SU-DHL-6 (cell line): ENCODE results near the gene DUOXA1.
"Not testable (repeated sequence)": the region's sequence is repeated elsewhere in the genome, so short reads cannot be mapped to it uniquely, and the experiment has no call there.

Experiments used
- H2AFZ ChIP-seq: fragments of 200-600 bp; sonication (generic); 2 replicates; pipeline ENCODE4 v1.6.1; 2014; ENCODE audit warnings: low read depth, mild to moderate bottlenecking, moderate library complexity, mixed read lengths, antibody characterized with exemption, low read length; ENCODE audit not compliant: severe bottlenecking
- H3F3A ChIP-seq: fragments of 200-600 bp; shearing (Covaris generic); 2 replicates; pipeline ENCODE4 v1.6.0; 2016; ENCODE audit warnings: antibody characterized with exemption, mild to moderate bottlenecking; ENCODE audit not compliant: insufficient read depth
- H3K27ac ChIP-seq: fragments of 200-600 bp; sonication (generic); 2 replicates; pipeline ENCODE4 v1.5.1; 2016; ENCODE audit warnings: low read depth, mild to moderate bottlenecking, low read length, moderate library complexity, mixed read lengths
- H3K27me3 ChIP-seq: fragments of 200-600 bp; sonication (generic), shearing (Covaris generic); 2 replicates; pipeline ENCODE4 v1.6.0; 2014; ENCODE audit warnings: mild to moderate bottlenecking, low read length
- H3K36me3 ChIP-seq: fragments of 200-600 bp; sonication (generic); 2 replicates; pipeline ENCODE4 v1.6.1; 2014; ENCODE audit warnings: mild to moderate bottlenecking, low read length, mixed read lengths
- H3K4me2 ChIP-seq: fragments of 300-600, 200-600 bp; shearing (Covaris generic), sonication (generic); 2 replicates; pipeline ENCODE4 v1.6.0; 2014; ENCODE audit warnings: low read length, low read depth, mild to moderate bottlenecking; ENCODE audit not compliant: poor library complexity, severe bottlenecking
- H3K4me3 ChIP-seq: fragments of 200-600 bp; sonication (generic); 2 replicates; pipeline ENCODE4 v1.5.1; 2014; ENCODE audit warnings: antibody characterized with exemption, low read length, mild to moderate bottlenecking, mixed read lengths; ENCODE audit not compliant: insufficient read depth, poor library complexity, severe bottlenecking
- H3K79me2 ChIP-seq: fragments of 200-600 bp; sonication (generic); 2 replicates; pipeline ENCODE4 v1.6.1; 2014; ENCODE audit warnings: mild to moderate bottlenecking, low read length, moderate library complexity; ENCODE audit not compliant: insufficient read depth
- H3K9ac ChIP-seq: fragments of 200-600 bp; sonication (generic); 2 replicates; pipeline ENCODE4 v1.7.0; 2014; ENCODE audit warnings: mild to moderate bottlenecking, low read length
- H3K9me2 ChIP-seq: fragments of 200-600 bp; sonication (generic); replicated peaks from 2 replicates; pipeline ENCODE4 v1.6.1; 2014; ENCODE audit warnings: low read length; ENCODE audit not compliant: insufficient read depth
- H3K9me3 ChIP-seq: fragments of 200-600 bp; sonication (generic); 2 replicates; pipeline ENCODE4 v1.6.1; 2014; ENCODE audit warnings: low read length, mixed read lengths; ENCODE audit not compliant: insufficient read depth
- H4K20me1 ChIP-seq: fragments of 200-600 bp; sonication (generic); 2 replicates; pipeline ENCODE4 v1.6.1; 2014; ENCODE audit warnings: low read depth, mild to moderate bottlenecking, antibody characterized with exemption, low read length, moderate library complexity, mixed read lengths
- EZH2phosphoT487 ChIP-seq: fragments of 200-600 bp; sonication (generic), shearing (Covaris generic); conservative IDR thresholded peaks from 2 replicates; pipeline ENCODE4 v1.6.1; 2018; ENCODE audit warnings: mild to moderate bottlenecking, antibody characterized with exemption, low read length, moderate library complexity, mixed read lengths
- TF ChIP-seq, protein P1 (sequence below): fragments of 200-600 bp; sonication (generic); IDR thresholded peaks from one replicate; pipeline ENCODE4 v1.5.1; 2017; ENCODE audit warnings: antibody characterized with exemption, mild to moderate bottlenecking, low read length, moderate library complexity; ENCODE audit not compliant: insufficient read depth, poor library complexity, severe bottlenecking

Gene DUOXA1

DNA sequence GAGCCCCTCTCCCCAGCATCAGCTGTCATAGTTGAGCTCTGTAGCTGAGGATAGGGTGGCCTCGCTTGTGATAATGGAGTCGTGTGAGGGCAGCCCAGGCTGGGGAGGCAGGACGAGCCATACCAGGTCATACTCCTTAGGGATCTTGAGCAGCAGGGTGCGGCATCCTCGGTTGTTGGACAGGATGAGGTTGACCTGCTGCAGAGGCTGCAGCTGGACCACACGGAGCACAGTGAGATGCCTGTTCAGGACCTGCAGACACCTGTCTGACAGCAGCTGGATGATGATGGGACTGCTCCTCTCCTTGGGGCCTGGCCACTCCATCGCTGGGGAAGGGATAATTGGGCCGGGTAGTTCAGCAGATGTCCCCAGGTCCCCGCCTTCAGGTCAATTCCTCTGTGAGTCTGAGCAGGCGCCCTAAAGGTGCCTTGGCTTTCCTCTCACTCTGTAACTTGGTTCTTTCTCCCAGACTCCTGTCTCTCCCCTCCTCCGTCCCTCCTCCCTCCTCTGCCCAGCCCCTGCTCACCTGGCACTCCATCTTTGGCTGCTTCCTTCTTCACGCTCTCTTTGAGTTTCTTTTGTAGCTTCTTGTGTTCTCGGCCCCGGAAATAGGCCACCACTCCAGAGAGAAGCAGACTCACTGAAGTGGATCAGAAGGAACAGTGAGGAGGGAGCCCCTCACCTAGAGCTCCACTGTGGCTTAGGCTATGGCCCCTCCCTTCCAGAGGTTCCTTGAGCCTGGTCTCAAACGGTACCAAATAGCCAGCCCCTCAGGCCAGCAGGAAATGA is 23.5 kb downstream of the DUOXA1 start:
- Histone ChIP-seq H3K36me3 (no peaks in the 10 kb centered on the region), H3K9me2 (no peaks in the 10 kb centered on the region), H4K20me1 (no peaks in the 10 kb centered on the region), H2AFZ (no peak overlapping the region), H3K9me3 (no peaks in the 10 kb centered on the region), H3K9ac (no peak overlapping the region), H3F3A (no peaks in the 10 kb centered on the region), H3K27me3 (no peaks in the 10 kb centered on the region), H3K4me2 (no peak overlapping the region), H3K79me2 (no peaks in the 10 kb centered on the region), H3K4me3 (no peak overlapping the region), H3K27ac (no peak overlapping the region)
- TF ChIP-seq, protein P1, sequence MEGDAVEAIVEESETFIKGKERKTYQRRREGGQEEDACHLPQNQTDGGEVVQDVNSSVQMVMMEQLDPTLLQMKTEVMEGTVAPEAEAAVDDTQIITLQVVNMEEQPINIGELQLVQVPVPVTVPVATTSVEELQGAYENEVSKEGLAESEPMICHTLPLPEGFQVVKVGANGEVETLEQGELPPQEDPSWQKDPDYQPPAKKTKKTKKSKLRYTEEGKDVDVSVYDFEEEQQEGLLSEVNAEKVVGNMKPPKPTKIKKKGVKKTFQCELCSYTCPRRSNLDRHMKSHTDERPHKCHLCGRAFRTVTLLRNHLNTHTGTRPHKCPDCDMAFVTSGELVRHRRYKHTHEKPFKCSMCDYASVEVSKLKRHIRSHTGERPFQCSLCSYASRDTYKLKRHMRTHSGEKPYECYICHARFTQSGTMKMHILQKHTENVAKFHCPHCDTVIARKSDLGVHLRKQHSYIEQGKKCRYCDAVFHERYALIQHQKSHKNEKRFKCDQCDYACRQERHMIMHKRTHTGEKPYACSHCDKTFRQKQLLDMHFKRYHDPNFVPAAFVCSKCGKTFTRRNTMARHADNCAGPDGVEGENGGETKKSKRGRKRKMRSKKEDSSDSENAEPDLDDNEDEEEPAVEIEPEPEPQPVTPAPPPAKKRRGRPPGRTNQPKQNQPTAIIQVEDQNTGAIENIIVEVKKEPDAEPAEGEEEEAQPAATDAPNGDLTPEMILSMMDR, result no peak
- no peak for TF ChIP-seq EZH2phosphoT487

DNA sequence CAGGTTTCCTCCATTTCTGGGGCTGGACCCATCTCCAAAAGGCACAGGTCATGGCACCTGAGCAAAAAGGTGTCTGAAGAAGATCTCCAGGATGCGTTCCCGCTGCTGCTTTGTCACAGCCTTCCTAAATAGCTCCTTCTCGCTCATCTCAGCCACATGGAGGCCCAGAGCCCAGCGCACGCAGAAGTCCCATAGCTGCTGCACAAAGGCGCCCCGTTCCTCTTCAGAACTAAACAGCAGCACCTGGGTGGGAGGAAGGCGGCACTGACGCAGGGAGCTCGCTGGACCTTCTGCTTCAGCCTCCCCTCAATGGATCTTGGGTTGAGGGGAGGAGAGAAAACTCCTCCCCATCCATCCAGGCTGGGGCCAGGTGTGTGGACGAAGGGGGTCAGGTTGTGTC is 24.1 kb downstream of the DUOXA1 start:
- Histone ChIP-seq H3K27ac (no peak overlapping the region), H3K27me3 (no peaks in the 10 kb centered on the region), H3K79me2 (no peaks in the 10 kb centered on the region), H3K4me3 (no peak overlapping the region), H4K20me1 (no peaks in the 10 kb centered on the region), H3K9ac (no peak overlapping the region), H3K9me2 (no peaks in the 10 kb centered on the region), H3K36me3 (no peaks in the 10 kb centered on the region), H3K9me3 (no peaks in the 10 kb centered on the region), H2AFZ (no peak overlapping the region), H3K4me2 (no peak overlapping the region), H3F3A (no peaks in the 10 kb centered on the region)
- TF ChIP-seq, protein P1, result no peak
- no peak for TF ChIP-seq EZH2phosphoT487

DNA sequence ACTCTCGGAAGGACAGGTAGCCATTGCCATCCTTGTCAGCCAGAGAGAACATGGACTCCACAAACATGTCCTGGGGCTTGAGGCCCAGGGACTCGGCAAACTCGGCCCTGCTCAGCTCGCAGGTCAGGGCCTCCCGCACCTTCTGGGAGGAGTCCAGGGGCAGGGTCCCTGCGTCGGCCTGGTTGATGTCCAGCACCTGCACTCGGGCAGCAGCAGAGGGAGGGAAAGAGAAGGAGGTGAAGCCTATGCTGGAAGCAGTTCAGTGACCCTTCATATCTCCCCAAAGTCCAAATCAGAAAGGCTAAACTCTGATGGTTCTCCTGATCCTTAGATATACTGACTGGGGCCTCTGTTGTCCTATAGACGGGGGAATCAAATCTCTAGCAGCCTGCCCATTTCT is 25.5 kb downstream of the DUOXA1 start:
- H3K36me3 ChIP-seq, H3K79me2 ChIP-seq, H4K20me1 ChIP-seq, H3K27ac ChIP-seq, H3F3A ChIP-seq, H3K4me2 ChIP-seq, H3K27me3 ChIP-seq, H3K4me3 ChIP-seq, H3K9me3 ChIP-seq, H3K9ac ChIP-seq, H3K9me2 ChIP-seq, H2AFZ ChIP-seq: not testable (repeated sequence)

DNA sequence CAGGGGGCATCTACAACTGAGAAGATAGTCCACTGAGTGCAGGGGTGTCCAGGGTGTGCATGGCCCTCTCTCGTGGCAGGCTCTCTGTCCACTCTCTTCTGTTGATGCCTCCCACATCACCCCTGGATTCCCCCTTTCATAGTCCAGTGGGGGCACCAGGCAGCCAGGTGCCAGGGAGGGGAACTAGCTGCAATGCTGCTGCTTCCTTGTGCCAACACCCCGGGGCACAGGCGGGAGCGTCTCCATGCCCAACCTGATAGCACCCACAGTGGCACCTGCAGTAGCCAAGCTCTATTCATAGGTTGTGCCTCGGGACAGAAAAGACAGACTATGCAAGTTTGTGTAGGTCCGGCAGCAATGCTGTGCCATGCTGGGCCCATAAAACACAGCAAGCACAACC is 27.5 kb downstream of the DUOXA1 start:
- Histone ChIP-seq H3K9ac (no peak overlapping the region), H3K27me3 (no peaks in the 10 kb centered on the region)
- TF ChIP-seq, protein P1, result no peak
- no peak for TF ChIP-seq EZH2phosphoT487

More for the DNA sequence above, 27.5 kb downstream of the DUOXA1 start:
- no peaks in the 10 kb centered on the region for H4K20me1 ChIP-seq
- no peaks in the 10 kb centered on the region for H3F3A ChIP-seq
- no peaks in the 10 kb centered on the region for H3K9me3 ChIP-seq
- H3K27ac ChIP-seq, result no peak overlapping the region
- H3K36me3 ChIP-seq, result no peaks in the 10 kb centered on the region
- H3K9me2 ChIP-seq, result no peaks in the 10 kb centered on the region
- H3K4me3 ChIP-seq, result no peak overlapping the region
- no peak overlapping the region for H2AFZ ChIP-seq
- no peaks in the 10 kb centered on the region for H3K79me2 ChIP-seq
- no peak overlapping the region for H3K4me2 ChIP-seq
